Effector CD8-positive, alpha-beta T cell (primary cell): ENCODE measurements around the gene PZP.

ENCODE experiments used
- DNase-seq: peaks from one replicate; lab custom pipeline; 2025; lab: John Stamatoyannopoulos, UW

Gene PZP

DNA sequence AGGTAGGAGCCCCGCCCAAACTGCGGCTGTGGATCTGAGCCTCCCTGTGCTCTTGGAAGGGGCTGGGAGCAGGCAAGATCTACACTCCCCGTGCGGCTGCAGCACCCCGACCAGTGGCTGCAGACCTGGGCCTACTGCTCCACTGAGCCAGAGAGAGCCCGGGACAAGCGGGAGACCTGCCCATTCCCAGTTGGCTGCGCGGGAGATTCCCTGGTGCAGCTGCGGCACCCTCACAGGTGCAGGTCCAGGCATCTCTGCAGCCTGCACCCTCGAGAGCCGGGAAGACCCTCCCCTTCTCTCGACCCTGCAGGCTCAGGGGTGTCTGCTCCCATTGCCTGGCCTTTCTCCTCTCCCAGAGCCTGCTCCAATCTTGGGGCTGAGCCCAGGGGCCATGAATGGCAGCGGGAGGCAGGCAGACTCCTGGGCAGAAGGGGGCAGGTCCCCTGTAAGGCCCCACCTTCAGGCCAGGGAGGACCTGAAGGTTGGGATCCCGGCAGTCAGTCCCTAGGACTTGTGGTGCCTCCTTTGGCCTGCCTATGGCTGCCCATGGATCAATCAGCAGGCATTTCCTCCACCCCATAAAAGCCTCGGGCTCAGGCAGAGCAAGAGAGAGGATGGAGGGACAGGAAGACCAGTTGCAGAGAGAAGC, 83.7 kb downstream of the PZP start:
- DNase-seq: no peak

DNA sequence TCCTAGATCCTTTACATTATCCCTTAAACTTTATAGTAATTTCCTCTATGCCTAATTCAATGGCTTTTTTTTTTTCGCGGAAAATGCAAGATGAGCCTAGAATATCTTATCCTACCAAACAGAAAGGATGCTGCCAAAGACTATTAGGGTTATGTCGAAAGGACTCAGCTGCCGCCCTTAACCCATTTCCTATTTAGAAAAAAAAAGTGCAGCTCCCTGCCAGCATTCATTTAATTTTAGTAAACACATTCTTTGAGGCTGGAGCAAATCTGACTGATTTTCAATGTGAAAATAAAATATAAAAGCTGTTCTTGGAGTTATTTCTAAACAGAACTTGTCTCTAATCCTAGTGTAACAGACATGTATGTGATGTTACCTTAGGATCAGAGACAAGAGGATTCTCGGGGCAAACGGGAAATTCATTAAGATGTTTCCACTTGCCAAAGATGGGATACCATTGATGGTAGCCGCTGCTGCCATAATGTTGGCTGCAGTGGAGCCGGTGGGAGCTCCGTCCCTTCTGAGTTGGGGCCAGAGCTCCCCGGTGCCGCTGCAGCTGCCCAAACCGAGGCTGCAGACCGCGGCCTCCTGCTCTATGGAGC, 84.3 kb downstream of the PZP start:
- DNase-seq: no peak

DNA sequence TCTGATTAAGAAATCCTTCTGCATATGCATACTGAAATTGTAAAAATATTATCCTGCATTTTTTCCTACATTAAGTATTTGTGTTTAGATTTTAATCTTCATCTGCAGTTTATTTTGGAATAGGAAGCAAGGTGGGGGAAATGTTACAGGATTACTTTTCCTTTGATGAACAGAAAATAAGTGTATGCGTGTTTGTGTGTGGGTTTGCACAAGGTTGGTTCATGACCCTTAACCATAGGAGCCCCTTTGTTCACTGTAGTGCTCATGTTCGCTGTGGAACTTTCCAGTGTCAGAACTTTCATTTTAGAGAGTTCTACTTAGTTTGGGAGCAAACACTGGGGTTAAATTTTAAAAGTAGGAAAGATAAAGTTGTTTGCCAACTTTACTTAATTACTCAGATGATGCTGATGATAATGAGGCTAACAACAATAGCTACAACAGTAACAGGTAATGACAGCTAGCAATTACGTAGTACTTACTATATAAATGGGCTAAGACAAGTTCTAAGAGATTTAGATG, 86.0 kb downstream of the PZP start:
- DNase-seq: no peak

GRCh38 chr12:9120487-9121184, 87.6 kb downstream of the PZP start:
- DNase-seq: no peak

- no peak for DNase-seq
Observed at GRCh38 chr12:9118158-9118557, 90.0 kb downstream of the PZP start.

- DNase-seq: no peak
Observed at GRCh38 chr12:9115731-9116559, 92.2 kb downstream of the PZP start, which contains the start of gene A2M. Gene A2M (minus strand): TSS chr12:9115919. CDS start chr12:9115849, 70 bp downstream.

GRCh38 chr12:9114946-9115345, 93.2 kb downstream of the PZP start:
- DNase-seq: no peak

DNA sequence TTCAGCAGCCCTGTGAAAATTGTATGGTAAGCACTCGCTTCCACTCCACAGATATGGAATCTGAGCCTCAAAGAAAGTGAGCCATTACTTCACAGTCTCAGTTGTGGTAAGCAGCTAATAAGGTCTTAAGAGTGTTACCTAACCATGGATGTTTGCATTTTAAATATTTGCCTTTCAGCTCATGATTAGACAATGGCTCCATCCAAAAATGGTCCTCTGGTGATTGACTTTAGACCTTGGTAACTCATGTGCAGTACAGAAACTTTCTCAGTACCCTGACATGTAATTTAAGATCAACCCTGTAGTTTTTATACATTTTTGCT, 94.2 kb downstream of the PZP start:
- no peak for DNase-seq

DNA sequence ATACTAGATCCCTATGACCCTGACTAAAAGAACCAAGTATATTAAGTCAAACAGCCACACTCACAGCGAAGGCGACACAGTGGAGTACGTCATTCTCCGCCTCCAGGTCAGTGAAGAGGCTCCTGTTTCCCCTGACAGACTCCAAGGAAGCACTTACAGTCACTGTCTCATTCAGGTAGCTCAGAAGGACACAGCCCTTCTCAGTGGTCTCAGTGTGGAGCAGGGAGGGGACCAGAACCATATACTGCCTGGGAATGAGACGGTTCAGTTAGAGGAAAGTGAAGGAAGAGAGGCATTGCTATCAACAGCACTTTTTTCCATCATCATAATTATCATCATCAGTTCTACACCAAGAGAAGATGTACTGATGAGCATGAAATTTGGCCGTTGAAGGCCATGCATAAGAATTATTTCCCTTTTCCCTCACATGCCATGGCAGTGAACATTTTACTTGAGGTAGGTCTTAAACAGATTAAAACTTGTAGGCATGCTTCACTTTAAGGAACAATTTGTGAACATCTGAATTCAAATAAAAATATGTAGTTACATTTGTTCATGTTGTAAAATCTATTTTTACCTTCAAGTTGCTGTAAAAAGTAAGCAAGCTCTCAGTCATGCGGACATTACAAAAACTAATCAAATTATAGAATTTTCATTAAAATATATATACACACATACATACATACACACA, 94.8 kb downstream of the PZP start:
- no peak for DNase-seq

DNA sequence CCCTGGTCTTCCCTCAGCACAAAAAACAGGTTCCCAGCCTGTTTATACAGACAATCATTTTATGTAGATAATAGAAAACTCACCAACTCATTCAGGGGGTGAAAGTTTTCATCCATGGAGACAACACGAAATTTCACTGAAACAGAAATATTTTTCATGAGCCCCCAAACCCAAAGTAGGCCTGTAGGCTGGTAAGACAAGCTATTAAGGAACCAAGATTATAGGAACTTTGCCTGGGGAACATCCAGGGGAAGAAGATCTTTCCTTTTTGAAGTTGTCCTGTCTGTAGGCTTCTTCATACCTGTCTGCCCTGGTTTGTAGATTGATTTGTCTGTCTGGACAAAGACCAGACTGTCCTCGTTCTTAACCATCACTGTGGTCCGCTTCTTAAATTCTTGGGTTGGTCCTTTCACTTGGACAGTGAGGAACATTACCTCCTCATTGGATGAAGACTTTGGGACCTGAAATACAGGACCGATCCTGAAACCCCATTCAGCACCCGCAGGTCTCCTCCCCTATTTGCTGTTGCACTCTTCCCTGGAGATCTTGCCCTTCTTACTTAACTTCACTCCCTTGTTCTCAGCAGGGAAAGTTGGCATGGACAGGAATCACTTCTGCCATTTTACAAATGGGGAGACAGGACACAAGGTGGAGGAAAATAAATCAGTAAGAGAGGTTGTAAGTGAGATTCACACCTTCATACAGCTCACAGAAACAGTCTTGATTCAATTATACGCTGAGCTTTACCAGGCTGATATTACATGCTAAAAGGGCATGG, 95.9 kb downstream of the PZP start:
- DNase-seq: no peak

DNA sequence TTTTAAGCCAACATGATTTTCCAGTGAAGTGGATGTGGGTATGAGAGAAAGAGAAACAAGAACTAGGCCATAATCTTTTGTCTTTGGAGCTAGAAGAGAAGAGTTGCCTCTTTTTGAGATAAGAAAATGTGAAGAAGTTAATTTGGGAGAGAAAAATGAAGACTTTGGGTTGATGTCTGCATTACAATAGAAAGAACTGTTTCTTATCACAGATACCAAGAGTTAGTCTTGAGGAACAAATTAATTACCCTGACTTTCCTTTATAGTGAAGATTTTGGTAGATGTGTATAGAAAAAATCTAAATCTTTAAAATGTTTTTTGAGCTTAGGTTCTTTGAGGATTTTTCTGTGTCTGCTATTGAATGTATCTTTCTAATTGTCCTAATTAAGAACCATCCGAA, 96.7 kb downstream of the PZP start:
- DNase-seq: no peak

- no peak for DNase-seq
Observed at GRCh38 chr12:9109737-9110491, 98.3 kb downstream of the PZP start.

GRCh38 chr12:9109213-9109522, 99.0 kb downstream of the PZP start:
- no peak for DNase-seq

DNA sequence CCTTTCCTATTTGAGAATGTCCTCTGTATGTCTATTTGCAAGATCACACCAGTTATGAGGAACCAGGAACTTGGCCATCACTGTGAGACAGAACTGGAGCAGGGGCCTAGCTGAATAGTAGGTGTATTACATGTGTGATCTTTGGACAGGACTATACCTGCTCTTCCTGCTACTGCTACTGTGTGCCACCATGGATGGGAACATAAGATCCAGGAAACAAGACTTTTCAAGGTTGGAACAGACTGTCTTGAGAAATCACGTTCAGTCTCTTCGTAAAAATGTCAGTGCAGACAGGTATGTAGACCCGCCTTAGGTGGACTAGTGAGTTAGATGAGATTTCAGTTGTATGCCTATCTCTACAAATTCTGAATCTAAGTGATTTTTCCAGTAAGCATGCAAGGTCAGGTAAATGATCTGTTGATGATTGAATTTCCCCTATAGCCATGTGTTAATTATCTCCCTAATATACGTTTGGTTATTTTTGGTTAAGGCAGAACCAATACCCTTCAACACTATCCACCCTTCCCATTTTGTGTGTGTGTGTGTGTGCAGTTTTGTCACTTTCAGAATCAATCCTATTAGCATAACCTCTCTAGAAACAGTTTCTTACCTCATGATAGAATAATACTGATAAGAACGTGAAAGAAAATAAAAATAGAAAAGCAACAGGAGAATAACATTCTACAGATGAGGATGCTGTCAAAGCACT, 99.5 kb downstream of the PZP start:
- DNase-seq: no peak

- no peak for DNase-seq
Observed at GRCh38 chr12:9107542-9107873, 100.7 kb downstream of the PZP start.

DNA sequence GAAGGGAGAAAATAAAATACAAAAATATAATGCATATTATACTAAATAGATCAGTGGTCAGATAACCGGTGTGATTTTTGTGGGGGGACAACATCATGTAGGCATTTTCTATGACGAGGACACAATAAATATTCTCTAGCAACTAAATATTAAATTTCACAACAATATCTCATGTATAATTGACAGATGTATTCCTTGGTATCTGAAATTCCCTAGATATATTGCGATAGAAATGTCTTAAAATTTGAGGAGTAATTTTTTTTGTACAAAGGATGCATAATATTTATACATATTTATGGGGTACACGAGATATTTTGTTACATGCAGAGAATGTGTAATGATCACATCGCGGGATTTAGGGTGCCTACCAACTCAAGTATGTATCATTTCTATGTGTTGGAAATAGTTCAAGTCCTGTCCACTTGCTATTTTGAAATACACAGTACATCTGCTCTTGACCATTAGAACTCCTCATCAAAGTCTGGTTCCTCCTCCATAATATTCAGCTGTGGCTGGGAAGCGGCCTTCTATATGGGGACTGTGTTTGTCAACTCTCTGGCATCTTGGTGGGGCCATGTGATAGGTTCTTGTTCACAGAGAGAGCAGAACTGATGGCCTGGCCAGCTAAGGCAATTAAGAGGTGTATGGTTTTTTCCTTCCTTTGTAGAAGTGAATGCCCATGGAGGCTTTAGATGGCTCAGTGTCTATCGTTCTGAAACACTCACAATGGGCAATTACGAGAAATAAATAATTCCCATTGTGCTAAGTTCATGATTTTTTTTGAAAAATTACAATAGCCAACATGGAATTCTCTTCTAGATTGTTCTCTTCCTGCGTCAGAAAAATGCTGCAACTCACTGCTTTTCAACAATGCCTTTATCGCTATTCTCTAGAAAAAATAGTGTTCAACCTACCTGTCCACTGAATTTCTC, 101.3 kb downstream of the PZP start:
- no peak for DNase-seq

- DNase-seq: no peak
Observed at GRCh38 chr12:9106067-9106466, 102.1 kb downstream of the PZP start.

DNA sequence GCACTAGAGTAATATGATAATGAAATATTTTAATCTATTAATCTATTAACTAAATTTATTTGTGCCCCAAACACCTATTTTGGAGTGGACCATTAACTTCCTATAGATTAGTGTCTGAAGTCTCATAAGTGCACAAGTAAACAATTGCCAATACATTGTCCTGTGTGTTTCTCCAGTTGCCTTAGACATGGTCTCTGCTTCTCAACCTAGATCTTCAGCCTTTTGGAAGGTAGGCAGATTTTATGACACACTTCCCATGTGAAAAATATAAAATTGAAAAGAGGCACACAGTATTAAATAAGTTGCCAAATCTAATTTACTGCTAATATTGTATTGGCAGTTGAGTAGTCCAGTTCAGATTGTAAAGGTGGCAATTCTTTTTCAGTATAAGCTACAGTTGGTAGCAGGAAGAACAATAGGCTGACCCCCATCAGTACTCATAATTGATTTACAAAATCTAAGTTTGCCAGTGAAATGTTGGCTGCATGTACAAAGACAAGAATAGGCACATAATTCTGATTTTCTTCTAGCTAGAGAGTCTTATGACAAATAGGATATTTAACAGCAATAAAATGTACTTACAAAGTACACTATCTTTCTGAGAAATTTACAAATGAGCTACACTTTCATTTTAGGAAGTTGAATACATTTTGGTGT, 103.3 kb downstream of the PZP start:
- no peak for DNase-seq
